HG02973 (cell line): Measurements from ENCODE around the gene CDH22.

Experiments used
- ATAC-seq: cut with Tn5 transposase; IDR thresholded peaks from one replicate; pipeline ENCODE4 v1.9.1; 2021; ENCODE audit warnings: moderate library complexity; ENCODE audit not compliant: unreplicated experiment

The CDH22 gene

GRCh38 chr20:46308258-46309157, at the start of gene CDH22:
TSS of gene CDH22 (minus strand) at chr20:46308498. CDS start at chr20:46251294, 57,204 bp downstream.
- ATAC-seq = no peak

- no peak for ATAC-seq
These were observed 48.8 kb upstream of the CDH22 start for GRCh38 chr20:46357030-46357514.

GRCh38 chr20:46356195-46357029, 48.1 kb upstream of the CDH22 start:
- no peak for ATAC-seq

- no peak for ATAC-seq
These were observed 47.5 kb upstream of the CDH22 start for GRCh38 chr20:46355778-46356177.

- ATAC-seq = no peak
These were observed 46.8 kb upstream of the CDH22 start for GRCh38 chr20:46354920-46355654.

GRCh38 chr20:46354207-46354555, 45.9 kb upstream of the CDH22 start:
- ATAC-seq = no peak

GRCh38 chr20:46353500-46354206, 45.4 kb upstream of the CDH22 start:
- no peak for ATAC-seq

- no peak for ATAC-seq
These were observed 44.2 kb upstream of the CDH22 start for GRCh38 chr20:46352370-46352938.

GRCh38 chr20:46351357-46352058, 43.2 kb upstream of the CDH22 start:
- no peak for ATAC-seq

- no peak for ATAC-seq
These were observed 42.6 kb upstream of the CDH22 start for GRCh38 chr20:46350986-46351267.

- ATAC-seq = no peak
These were observed 42.1 kb upstream of the CDH22 start for GRCh38 chr20:46350201-46350985.

GRCh38 chr20:46349742-46350056, 41.4 kb upstream of the CDH22 start:
- ATAC-seq = no peak

GRCh38 chr20:46349035-46349741, 40.9 kb upstream of the CDH22 start:
- no peak for ATAC-seq

GRCh38 chr20:46347841-46348803, 39.8 kb upstream of the CDH22 start:
- ATAC-seq = no peak

GRCh38 chr20:46346770-46347169, 38.5 kb upstream of the CDH22 start:
- no peak for ATAC-seq

GRCh38 chr20:46344488-46345162, 36.3 kb upstream of the CDH22 start:
- ATAC-seq = no peak

GRCh38 chr20:46343975-46344357, 35.7 kb upstream of the CDH22 start:
- no peak for ATAC-seq
